Activated T-helper 1 cell treated with anti-CD3 and anti-CD28 coated beads, Interleukin-2, amount 50 U/mL, for 16 hours (primary cell): ENCODE results near the gene DNER.
"Not testable (repeated sequence)": the region's sequence is repeated elsewhere in the genome, so short reads cannot be mapped to it uniquely, and the experiment has no call there.

ENCODE experiments used
- DNase-seq, 2 donors: peaks; one replicate each; pipeline ENCODE4 v3.0.0-alpha.2; 2020; ENCODE audit warnings: low read depth in 1 of 2, low spot score in 1 of 2

Gene DNER

DNA sequence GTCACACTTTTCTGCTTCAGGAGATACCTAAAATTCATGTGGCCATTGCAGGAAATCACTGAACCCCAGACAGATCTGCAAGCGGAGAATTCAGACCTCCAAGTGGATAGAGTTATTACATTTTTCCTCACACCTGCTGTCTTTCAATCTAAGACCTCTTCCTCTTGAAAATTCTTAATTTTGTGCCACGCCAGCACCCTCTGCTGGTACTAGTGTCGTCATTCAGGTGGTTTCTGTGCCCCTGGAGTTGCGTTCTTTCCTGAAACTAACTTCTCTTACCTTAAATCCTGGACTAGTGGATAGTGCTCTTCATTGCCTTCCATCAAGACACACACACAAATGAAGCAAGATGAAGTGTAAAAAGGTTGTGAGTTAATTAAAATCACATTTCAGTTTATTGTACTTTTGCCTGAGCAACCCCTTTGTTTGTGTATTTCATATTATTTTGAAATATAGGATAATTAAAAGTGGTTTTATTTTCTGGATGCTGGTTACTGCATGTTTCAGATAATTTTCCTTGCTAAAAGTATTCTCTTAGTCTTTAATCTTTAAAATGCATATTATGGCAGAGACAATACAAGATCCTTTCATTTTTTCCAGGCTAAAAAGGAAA, 1.6 kb upstream of the DNER start:
- DNase-seq = no peak

- no peak for DNase-seq
Observed at GRCh38 chr2:229714736-229715541, 584 bp upstream of the DNER start.

DNA sequence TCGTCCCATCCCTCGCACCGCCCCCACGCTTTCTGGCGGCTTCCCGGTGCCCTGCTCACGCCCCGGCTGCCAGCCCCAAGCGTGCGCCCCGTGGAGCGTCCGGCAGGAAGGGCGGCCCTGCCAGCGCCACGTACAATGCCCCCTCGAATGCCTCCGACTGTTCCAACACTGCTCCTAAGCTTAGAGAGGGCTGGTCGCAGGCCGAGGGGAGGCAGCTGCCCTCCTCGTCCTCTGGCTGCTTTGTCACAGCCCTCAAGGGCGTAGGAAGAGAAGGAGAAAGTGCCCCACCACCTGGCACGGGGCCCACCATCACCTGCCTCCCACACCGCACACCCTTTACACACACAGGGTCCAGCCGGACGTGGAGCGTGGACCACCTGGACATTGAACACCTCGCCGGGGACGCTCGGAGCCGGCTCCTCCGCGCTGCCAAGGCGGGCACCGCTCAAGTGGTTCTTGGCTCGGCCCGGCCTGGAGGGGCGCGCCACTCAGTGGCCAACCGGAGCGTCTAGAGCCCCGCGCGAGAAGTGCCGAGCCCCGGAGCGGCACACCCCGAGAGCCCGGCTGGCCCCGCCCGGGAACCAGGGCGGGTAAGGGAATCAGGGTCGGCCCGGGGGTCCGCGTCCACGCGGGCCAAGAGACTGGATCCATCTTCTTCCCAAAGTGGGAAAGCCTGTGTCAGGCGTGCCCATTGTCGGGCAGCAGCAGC, 830 bp downstream of the DNER start:
- DNase-seq = no peak

GRCh38 chr2:229712136-229712535, 2.2 kb downstream of the DNER start:
- DNase-seq = no peak

GRCh38 chr2:229708335-229708734, 6.0 kb downstream of the DNER start:
- no peak for DNase-seq

GRCh38 chr2:229703909-229704630, 10.3 kb downstream of the DNER start:
- no peak for DNase-seq

- no peak for DNase-seq
Observed at GRCh38 chr2:229701716-229702115, 12.6 kb downstream of the DNER start.

DNA sequence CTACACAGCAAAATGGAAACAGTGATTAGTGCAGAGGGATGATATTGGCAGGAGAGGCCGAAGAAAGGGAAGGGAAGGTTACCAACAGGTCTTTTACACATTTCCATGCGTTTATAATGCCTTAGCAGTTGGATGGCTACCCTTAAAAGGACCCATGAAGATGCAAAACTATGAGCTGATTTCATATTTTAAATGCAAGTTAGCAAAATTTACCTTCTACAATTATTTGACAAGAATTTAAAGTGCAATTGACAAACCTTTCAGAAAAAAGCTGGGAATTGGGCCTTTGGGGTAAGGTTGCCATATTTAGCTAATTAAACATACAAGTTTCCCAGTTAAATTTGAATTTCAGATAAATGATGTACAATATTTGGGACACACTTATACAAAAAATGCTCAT, 13.3 kb downstream of the DNER start:
- DNase-seq = no peak

- DNase-seq = no peak
Observed at GRCh38 chr2:229695961-229696360, 18.4 kb downstream of the DNER start.

DNA sequence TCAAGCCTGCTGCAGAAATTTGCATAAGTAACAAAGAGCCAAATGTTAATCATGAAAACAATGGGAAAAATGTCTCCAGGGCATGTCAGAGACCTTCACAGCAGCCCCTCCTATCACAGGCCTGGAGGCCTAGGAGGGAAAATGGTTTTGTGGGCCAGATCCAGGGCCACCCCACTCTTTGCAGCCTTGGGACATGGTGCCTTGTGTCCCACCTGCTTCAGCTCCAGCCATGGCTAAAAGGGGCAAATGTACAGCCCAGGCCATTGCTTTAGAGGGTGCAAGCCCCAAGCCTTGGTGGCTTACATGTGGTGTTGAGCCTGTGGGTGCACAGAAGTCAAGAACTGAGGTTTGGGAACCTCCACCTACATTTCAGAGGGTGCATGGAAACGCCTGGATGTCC, 20.5 kb downstream of the DNER start:
- not testable (repeated sequence) for DNase-seq

DNA sequence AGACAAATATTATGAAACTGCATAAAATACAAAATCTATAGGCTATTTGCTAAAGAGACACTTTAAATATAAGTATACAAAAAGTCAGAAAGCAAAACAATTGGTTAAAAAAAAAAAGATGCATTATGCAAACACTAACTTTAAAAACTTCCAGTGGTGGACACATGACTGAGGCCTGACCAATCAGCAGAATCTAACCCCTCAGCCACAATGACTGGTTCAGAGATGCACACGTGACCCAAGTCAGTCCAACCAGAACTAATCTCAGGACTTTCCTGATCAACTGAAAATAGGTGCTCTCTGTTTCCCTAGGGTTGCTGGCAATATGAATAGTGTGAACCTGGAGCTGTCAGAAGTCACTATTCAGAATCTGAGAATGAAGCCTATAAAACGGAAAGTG, 22.7 kb downstream of the DNER start:
- no peak for DNase-seq

- DNase-seq = no peak
Observed at GRCh38 chr2:229689307-229689839, 25.0 kb downstream of the DNER start.

DNA sequence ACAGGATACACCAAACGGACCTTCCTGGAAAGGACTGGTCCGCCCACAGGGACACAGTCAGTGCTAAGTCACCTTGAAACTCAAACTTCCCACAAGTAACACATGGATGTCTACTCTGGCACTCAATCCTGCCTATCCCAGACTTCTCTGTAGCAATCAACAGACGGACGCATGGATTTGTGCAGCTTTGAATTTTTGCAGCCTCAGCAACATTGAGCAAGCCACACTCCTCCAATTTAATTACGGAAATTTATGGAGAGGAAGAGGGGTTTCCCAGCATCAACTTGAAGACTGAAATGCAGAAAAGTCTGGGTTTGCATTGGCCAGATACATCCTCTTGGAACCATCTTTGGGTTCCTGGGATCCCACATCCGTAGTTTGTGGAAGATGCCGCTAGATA, 26.2 kb downstream of the DNER start:
- no peak for DNase-seq

DNA sequence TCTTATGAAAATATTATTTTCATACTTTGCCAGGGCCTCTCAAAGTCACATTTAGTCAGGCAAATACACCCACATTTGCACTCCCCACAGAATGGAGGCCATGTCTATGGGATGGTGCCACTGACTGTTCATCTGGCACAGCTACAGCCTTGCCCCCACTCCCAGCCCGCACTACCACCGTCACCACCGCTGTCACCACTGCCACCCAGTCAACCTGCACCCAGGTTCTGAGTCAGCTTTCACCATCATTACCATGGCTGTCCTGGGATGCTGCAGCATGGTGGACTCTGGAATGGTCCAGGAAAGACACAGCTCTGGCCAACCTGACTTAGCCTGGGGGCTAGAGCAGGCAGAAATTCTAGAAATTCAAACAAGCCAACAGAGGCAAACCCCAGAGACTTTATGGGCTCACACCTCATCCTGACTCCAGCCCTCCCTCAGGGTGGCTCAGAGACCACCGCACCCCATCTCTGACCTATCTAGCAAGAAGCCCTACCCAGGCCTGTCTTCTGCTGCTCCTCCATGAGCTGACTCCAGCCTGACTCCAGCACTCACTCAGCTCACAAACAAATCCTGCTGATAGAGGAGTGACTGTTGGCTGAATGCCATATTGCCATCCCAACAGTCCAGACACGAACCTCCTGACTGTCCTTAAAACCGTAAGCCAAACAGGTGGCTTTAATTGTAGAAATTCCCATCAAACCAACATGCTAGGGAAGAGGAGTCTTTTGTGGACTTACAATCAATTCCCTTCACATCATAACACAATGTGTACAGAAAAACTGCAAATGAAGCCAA, 28.0 kb downstream of the DNER start:
- no peak for DNase-seq

DNA sequence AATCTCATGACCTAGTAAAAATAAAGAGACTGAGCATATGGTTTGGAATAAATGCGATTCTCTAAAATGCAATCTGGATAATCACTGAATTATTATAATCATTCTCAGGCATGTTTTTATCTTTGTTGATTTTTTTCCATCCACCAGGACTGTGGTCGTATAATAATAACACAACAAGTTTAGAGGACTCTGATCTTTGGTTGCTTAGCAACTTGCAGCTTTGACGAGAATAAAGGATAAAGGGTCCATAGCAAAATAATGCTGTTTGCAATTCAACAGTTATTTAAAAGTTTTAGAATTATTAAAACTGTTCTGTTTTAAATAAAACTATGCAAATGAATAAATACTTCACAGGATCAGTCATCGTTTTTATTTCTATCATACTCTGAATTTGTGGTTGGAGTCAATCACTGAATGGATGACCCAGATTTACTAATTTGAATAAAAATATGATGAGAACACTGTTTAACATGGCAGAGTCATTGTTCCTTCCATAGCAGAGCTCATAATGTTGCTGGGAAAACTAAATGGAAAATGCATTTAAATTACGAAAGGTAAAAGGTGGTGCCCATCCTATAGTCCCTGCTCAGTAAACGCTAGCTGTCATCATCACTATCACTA, 29.3 kb downstream of the DNER start:
- DNase-seq = no peak

- DNase-seq = no peak
Observed at GRCh38 chr2:229679393-229680125, 34.8 kb downstream of the DNER start.

- DNase-seq = no peak
Observed at GRCh38 chr2:229675569-229675968, 38.8 kb downstream of the DNER start.

DNA sequence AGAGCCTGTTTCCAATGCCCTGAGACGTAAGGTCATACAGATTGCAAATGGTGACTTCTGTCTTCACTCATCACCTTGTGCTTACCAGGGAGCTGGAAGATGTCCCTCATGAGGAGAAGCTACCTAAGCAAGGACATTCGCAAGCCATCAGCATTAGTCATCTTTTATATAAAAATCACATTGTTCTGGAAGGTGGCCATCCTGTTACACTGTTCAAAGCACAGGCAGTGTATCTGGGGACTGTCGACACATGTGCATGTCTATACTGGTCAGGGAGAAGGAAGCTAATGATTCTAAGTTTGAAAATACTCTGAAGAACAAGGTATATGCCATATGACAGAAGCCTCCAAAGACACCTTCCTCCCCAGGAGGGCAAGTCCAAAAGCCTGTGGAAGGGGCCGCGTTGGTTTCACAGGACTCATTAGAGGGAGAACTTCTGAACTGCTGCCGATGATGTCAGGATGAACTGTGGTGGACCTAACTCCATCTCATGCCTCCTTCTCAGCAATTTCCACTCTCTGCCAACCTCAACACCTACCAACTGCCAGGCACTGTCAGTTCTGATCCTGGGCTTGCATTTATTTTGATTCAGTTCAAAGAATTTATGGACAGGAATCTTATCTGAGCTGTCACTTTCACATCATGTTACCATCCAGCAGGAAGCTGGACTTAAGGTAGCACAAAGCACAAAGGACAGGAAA, 39.4 kb downstream of the DNER start:
- DNase-seq = no peak

DNA sequence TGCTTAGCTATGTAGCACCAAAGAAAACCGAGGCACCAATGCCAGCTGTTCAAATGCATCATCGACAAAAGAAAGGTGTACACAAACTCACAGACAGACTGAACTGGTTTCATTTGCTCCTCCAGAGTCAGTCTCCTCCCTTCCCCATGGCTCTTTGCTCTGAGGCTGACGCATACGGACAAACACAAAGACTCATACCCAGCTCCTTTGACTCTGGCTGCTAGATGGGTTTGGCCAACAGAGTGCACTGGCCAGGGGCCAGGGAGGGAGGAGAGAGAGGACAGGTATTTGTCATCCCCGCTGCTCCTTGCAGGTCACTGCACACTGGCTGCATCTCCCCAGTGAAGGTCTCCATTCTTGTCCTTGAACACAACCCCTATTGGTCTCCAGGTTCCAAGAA, 40.7 kb downstream of the DNER start:
- no peak for DNase-seq
